Ishikawa (cell line): ENCODE data around the gene ADGB.

ENCODE experiments used
- CEBPB ChIP-seq: IDR thresholded peaks from 2 replicates; pipeline ENCODE4 v1.6.1; 2012
- CREB1 ChIP-seq: IDR thresholded peaks from 2 replicates; pipeline ENCODE4 v1.6.1; 2012; ENCODE audit warnings: low read depth
- EGR1 ChIP-seq: IDR thresholded peaks from 2 replicates; pipeline ENCODE4 v1.6.1; 2012
- EP300 ChIP-seq: IDR thresholded peaks from 2 replicates; pipeline ENCODE4 v1.6.1; 2012; ENCODE audit warnings: borderline replicate concordance
- FOXM1 ChIP-seq: IDR thresholded peaks from 2 replicates; pipeline ENCODE4 v1.6.1; 2012; ENCODE audit warnings: low read depth, borderline replicate concordance
- MAX ChIP-seq: IDR thresholded peaks from 2 replicates; pipeline ENCODE4 v1.6.1; 2012
- NFIC ChIP-seq: IDR thresholded peaks from 2 replicates; pipeline ENCODE4 v1.6.1; 2012
- RAD21 ChIP-seq: IDR thresholded peaks from 2 replicates; pipeline ENCODE4 v1.6.1; 2012; ENCODE audit warnings: low read depth
- REST ChIP-seq: IDR thresholded peaks from 2 replicates; pipeline ENCODE4 v1.6.1; 2012; ENCODE audit warnings: low read depth, mild to moderate bottlenecking
- TAF1 ChIP-seq: IDR thresholded peaks from 2 replicates; pipeline ENCODE4 v1.6.1; 2012; ENCODE audit warnings: low read depth, mild to moderate bottlenecking
- TCF12 ChIP-seq: IDR thresholded peaks from 2 replicates; pipeline ENCODE4 v1.6.1; 2012; ENCODE audit warnings: low read depth
- TEAD4 ChIP-seq: IDR thresholded peaks from 2 replicates; pipeline ENCODE4 v1.6.1; 2012
- USF1 ChIP-seq: IDR thresholded peaks from 2 replicates; pipeline ENCODE4 v1.6.1; 2012
- YY1 ChIP-seq: IDR thresholded peaks from 2 replicates; pipeline ENCODE4 v1.6.1; 2012; ENCODE audit warnings: low read depth
- ZBTB7A ChIP-seq: IDR thresholded peaks from 2 replicates; pipeline ENCODE4 v1.6.1; 2012; ENCODE audit warnings: low read depth

The ADGB gene

GRCh38 chr6:146859795-146860495 lies 261.2 kb downstream of the ADGB start:
- TF ChIP-seq EP300 (no peak), USF1 (no peak), REST (no peak), EGR1 (no peak)

- TF ChIP-seq USF1 = no peak
- TF ChIP-seq RAD21 = no peak
- TF ChIP-seq CEBPB = no peak
- no peak for TF ChIP-seq TCF12
- no peak for TF ChIP-seq EGR1
- no peak for TF ChIP-seq TEAD4
- TF ChIP-seq EP300 = no peak
- no peak for TF ChIP-seq MAX
- TF ChIP-seq FOXM1 = no peak
- TF ChIP-seq YY1 = no peak
- no peak for TF ChIP-seq CREB1
- no peak for TF ChIP-seq ZBTB7A
- TF ChIP-seq REST = no peak
- TF ChIP-seq TAF1 = no peak
- TF ChIP-seq NFIC = no peak
These were observed 261.8 kb downstream of the ADGB start for GRCh38 chr6:146860583-146860982.

GRCh38 chr6:146861029-146861563 lies 262.3 kb downstream of the ADGB start:
- no peak for TF ChIP-seq FOXM1
- TF ChIP-seq ZBTB7A = no peak
- no peak for TF ChIP-seq MAX

GRCh38 chr6:146861716-146862115 lies 262.9 kb downstream of the ADGB start:
- no peak for TF ChIP-seq TEAD4
- TF ChIP-seq RAD21 = no peak
- TF ChIP-seq FOXM1 = no peak
- TF ChIP-seq NFIC = no peak
- no peak for TF ChIP-seq EP300
- TF ChIP-seq ZBTB7A = no peak
- TF ChIP-seq TCF12 = no peak
- TF ChIP-seq USF1 = no peak
- TF ChIP-seq CREB1 = no peak
- TF ChIP-seq REST = no peak
- no peak for TF ChIP-seq CEBPB
- TF ChIP-seq TAF1 = no peak
- no peak for TF ChIP-seq MAX
- TF ChIP-seq YY1 = no peak
- no peak for TF ChIP-seq EGR1
